Fibroblast of lung (primary cell): ENCODE data around the gene ANKRD33.

Experiments used
- EZH2 ChIP-seq: IDR thresholded peaks from 2 replicates; pipeline ENCODE4 v1.5.1; 2012; ENCODE audit warnings: low read length, control low read depth, mild to moderate bottlenecking; ENCODE audit errors: missing control alignments
- TF ChIP-seq, protein P1 (sequence below), 2 donors: IDR thresholded peaks in 1 of 2; conservative IDR thresholded peaks in 1 of 2; 1 replicate in 1 of 2; 2 replicates in 1 of 2; pipeline ENCODE4 v1.5.1; 2011 to 2012; ENCODE audit warnings: low read length in 2 of 2, control low read depth in 1 of 2, inconsistent platforms in 1 of 2, low read depth in 1 of 2, mild to moderate bottlenecking in 1 of 2

DNA sequence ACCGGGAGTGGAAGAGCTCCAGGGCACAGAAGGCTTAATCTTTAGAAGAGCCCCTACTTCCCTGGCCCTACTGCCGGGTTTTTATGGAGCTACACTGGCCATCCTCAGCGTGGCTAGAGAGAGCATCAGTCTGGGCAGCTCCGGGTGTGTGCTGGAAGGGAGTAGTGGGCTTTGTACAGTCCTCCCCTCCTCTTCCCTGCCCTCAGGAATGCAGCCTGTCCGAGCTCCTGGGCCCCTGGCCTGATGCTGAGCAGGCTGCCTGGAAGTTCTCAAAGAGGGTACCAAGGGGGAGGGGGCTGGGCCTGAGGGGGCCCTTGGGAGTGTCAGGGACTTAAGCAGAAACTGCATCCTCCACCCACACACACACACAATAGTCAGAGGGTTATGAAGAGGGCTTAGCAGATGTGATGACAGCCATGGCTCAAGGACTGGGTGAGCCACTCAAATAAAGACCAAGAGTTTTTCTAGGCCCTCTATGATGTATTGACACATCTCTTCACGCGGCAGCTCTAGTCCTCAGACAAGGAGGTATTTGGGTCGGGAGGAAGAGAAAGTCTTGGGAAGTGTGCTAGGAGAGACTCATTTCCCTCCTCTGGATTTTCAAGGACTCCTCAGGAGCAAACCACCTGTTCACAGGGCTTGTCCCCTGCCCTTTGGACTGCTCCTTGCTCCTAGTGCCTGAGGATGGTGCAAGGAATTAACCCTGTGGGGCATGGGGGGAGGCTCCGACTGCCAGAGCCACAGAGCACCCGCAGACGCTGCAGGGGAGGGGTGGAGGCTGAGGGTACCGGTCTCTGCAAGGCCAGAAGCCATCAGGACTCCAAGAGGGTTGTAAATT lies 22.9 kb upstream of the ANKRD33 start:
- TF ChIP-seq, protein P1, sequence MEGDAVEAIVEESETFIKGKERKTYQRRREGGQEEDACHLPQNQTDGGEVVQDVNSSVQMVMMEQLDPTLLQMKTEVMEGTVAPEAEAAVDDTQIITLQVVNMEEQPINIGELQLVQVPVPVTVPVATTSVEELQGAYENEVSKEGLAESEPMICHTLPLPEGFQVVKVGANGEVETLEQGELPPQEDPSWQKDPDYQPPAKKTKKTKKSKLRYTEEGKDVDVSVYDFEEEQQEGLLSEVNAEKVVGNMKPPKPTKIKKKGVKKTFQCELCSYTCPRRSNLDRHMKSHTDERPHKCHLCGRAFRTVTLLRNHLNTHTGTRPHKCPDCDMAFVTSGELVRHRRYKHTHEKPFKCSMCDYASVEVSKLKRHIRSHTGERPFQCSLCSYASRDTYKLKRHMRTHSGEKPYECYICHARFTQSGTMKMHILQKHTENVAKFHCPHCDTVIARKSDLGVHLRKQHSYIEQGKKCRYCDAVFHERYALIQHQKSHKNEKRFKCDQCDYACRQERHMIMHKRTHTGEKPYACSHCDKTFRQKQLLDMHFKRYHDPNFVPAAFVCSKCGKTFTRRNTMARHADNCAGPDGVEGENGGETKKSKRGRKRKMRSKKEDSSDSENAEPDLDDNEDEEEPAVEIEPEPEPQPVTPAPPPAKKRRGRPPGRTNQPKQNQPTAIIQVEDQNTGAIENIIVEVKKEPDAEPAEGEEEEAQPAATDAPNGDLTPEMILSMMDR (conservative IDR thresholded peaks at IDR 0.05 in 1 of 2, IDR thresholded peaks at IDR 0.05 in 1 of 2; ENCODE audit: low read depth in 1 of 2, low read length in 2 of 2) = no peak
- TF ChIP-seq EZH2 = peak; percentile 31
